ENCODE results near the gene ATP13A3. TPM values are rescaled to one million over a fixed set of nuclear protein-coding genes. Genes with fewer than 3 reads are reported as not detected.
A peak's percentile ranks its signal among the peaks of the same experiment; 100 is the strongest.

Gene ATP13A3
- total and polyA plus RNA-seq, 2 donors (not counting 1 experiment from before 2014, with no cell fraction given) = 6.1 to 61.1 TPM

- H3K27me3 ChIP-seq (replicated peaks in 1 of 4; ENCODE audit: control extremely low read depth in 1 of 4, control insufficient read depth in 3 of 4, insufficient read depth in 4 of 4, low read length in 3 of 4) = no peaks in the 10 kb centered on the region
- peak overlapping the region; percentile 53 to 71 for H3K27ac ChIP-seq (ENCODE audit: low read length in 2 of 2)
- ChIA-PET CTCF (interaction anchor here (1.1 to 3.8 kb wide), 5 partner anchors 12 to 108 kb away, joined by 3 to 49 read pairs (median 4); no protein-coding TSS in a partner anchor), POLR2A (interaction anchor here (0.5 to 1.5 kb wide), 4 partner anchors 96 to 1831 kb away, joined by 3 to 5 read pairs (median 3); no protein-coding TSS in a partner anchor)
- H3K4me3 ChIP-seq (ENCODE audit: control extremely low read depth in 1 of 5, extremely low read depth in 1 of 5, insufficient read depth in 1 of 5, low read depth in 2 of 5, low read length in 4 of 5) = peak overlapping the region; percentile 49 to 92 (median 63)
- Mint-ChIP-seq H3K4me1 (peaks cover 54% of the 10 kb centered on the region), H3K4me3 (peak overlapping the region; percentile 93), H3K27me3 (no peaks in the 10 kb centered on the region), H3K27ac (peak overlapping the region; percentile 92), H3K9me3 (ENCODE audit: insufficient read depth) (no peaks in the 10 kb centered on the region)
- peak; percentile 31 for ATAC-seq (ENCODE audit: low read depth)
- DNase-seq = peak; percentile 79
- intact Hi-C loops (cut with micrococcal nuclease) = loop anchor here (2.0 to 5.0 kb wide), 7 partner anchors 147 to 1057 kb away; partner anchors contain the start of genes ACAP2, HES1, LSG1 and PPP1R2
- H3K36me3 ChIP-seq (replicated peaks in 1 of 2; ENCODE audit: control extremely low read depth in 1 of 2, control insufficient read depth in 1 of 2, extremely low read depth in 1 of 2, insufficient read depth in 2 of 2, low read length in 1 of 2) = peaks cover 0 to 2% of the 10 kb centered on the region in 2 experiments
- peak overlapping the region; percentile 69 for H2AFZ ChIP-seq (ENCODE audit: insufficient read depth, low read depth, low read length, poor library complexity, severe bottlenecking)
- TF ChIP-seq EZH2 (IDR thresholded peaks at IDR 0.05; ENCODE audit: borderline replicate concordance, insufficient read depth, low read depth, low read length, poor library complexity, severe bottlenecking) = no peak
- TF ChIP-seq CTCF (IDR thresholded peaks at IDR 0.05) = peak; percentile 49
- H4K20me1 ChIP-seq (ENCODE audit: control insufficient read depth, insufficient read depth, low read length, poor library complexity, severe bottlenecking) = no peaks in the 10 kb centered on the region
- peak overlapping the region; percentile 96 for H3K4me2 ChIP-seq (replicated peaks; ENCODE audit: low read depth, low read length, poor library complexity, severe bottlenecking)
- WGBS (ENCODE audit: insufficient coverage) = under 1% methylated on average over 41 of the region's 42 CpGs
- H3K9ac ChIP-seq (ENCODE audit: low read length) = peak overlapping the region; percentile 72
- peaks cover 52% of the 10 kb centered on the region for H3K79me2 ChIP-seq (ENCODE audit: control insufficient read depth, insufficient read depth, low read length)
- H3K9me3 ChIP-seq (ENCODE audit: control extremely low read depth in 1 of 3, control insufficient read depth in 2 of 3, insufficient read depth in 1 of 3, low read length in 2 of 3) = peaks cover 0 to 3% (median 0%) of the 10 kb centered on the region in 3 donors
- peaks cover 30 to 48% of the 10 kb centered on the region in 2 donors for H3K4me1 ChIP-seq (ENCODE audit: control insufficient read depth in 2 of 2, insufficient read depth in 2 of 2, low read length in 2 of 2)
Measured at GRCh38 chr3:194485881-194486539, 792 bp downstream of the ATP13A3 start.

All from B cell (primary cell).